ENCODE results near the gene DGKI. TPM values are rescaled to one million over a fixed set of nuclear protein-coding genes. Genes with fewer than 3 reads are reported as not detected.

Gene DGKI
- total RNA-seq, 4 donors from 2014 or later, result 0.66 to 2.9 (median 1.7) TPM

GRCh38 chr7:137574812-137575211, 272.0 kb downstream of the DGKI start:
- intact Hi-C loops (cut with DNase I), result no loop called here
- H3K4me3 ChIP-seq, result no peak overlapping the region
- DNase-seq (ENCODE audit: extremely low spot score), result no peak
- H3K27me3 ChIP-seq, result no peaks in the 10 kb centered on the region
- H3K27ac ChIP-seq (replicated peaks in 1 of 4), result no peak overlapping the region
- no peaks in the 10 kb centered on the region for H3K9me3 ChIP-seq
- TF ChIP-seq POLR2AphosphoS5 (IDR thresholded peaks at IDR 0.05), result no peak
- TF ChIP-seq POLR2A (IDR thresholded peaks at IDR 0.05; ENCODE audit: low read depth), result no peak
- TF ChIP-seq, protein P1, sequence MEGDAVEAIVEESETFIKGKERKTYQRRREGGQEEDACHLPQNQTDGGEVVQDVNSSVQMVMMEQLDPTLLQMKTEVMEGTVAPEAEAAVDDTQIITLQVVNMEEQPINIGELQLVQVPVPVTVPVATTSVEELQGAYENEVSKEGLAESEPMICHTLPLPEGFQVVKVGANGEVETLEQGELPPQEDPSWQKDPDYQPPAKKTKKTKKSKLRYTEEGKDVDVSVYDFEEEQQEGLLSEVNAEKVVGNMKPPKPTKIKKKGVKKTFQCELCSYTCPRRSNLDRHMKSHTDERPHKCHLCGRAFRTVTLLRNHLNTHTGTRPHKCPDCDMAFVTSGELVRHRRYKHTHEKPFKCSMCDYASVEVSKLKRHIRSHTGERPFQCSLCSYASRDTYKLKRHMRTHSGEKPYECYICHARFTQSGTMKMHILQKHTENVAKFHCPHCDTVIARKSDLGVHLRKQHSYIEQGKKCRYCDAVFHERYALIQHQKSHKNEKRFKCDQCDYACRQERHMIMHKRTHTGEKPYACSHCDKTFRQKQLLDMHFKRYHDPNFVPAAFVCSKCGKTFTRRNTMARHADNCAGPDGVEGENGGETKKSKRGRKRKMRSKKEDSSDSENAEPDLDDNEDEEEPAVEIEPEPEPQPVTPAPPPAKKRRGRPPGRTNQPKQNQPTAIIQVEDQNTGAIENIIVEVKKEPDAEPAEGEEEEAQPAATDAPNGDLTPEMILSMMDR (IDR thresholded peaks at IDR 0.05), result no peak
- TF ChIP-seq EP300 (IDR thresholded peaks at IDR 0.05), result no peak
- no peaks in the 10 kb centered on the region for H3K36me3 ChIP-seq
- no peaks in the 10 kb centered on the region for H3K4me1 ChIP-seq

DNA sequence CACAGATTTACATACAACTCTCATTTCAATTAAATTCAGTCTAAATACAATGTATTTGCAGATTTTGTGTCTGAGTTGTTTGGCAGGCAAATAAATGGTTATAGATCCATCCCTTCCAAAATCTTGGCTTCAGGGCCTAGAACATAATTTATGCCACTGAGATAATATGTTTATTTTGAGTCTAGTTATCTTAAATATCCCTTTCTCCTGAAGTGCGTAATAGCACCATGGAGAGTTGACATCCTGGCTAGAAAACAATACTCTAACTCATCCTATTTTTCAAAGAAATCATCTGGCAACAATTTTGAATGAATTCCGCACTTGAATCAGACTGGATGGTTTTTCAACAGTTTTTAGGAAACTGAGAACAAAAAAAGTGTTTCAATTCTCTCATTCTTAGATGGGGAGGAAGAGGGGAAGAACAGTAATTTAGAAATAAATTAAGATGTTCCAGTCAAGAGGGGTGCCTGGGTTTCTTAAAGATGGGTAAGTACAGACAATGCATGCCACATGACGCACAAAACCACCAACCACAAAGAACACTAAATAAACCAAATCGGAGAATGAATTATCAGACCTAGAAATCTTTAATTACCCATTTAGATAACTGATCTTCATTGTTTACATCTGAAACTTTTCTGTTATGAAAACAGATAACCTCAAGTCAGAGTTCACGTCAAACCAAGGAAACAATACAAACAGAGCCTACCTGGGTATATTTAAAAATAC, 274.6 kb downstream of the DGKI start:
- Histone ChIP-seq H3K27ac (replicated peaks in 1 of 4) (no peak overlapping the region), H3K4me1 (no peaks in the 10 kb centered on the region), H3K36me3 (no peaks in the 10 kb centered on the region), H3K27me3 (no peaks in the 10 kb centered on the region), H3K4me3 (no peak overlapping the region), H3K9me3 (no peaks in the 10 kb centered on the region)
- no peak for TF ChIP-seq EP300 (IDR thresholded peaks at IDR 0.05)
- intact Hi-C loops (cut with DNase I), result no loop called here
- no peak for DNase-seq (ENCODE audit: extremely low spot score)
- 73% methylated on average over 5 of the region's 5 CpGs for WGBS

DNA sequence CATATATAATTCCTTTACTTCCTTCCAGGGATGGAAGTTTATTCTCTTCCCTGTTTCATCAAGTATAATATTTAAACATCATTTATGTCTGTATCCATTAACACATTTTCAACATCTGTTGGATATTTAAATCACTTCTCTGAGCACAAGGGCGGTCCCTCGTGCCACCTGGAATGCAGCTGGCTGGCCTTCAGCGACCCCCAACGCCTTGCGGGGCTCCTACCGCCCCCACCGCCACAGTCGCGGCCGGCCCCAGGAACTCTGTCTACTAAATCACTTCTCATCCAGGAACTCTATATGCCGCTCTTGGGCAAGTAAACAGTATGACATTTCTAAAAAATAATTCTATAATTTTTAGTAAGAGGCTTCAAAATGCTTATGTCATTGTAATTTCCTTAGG, 282.1 kb downstream of the DGKI start:
- Histone ChIP-seq H3K4me3 (no peak overlapping the region), H3K27me3 (no peaks in the 10 kb centered on the region), H3K27ac (replicated peaks in 1 of 4) (no peak overlapping the region), H3K4me1 (no peaks in the 10 kb centered on the region), H3K9me3 (peaks cover 0 to 4% (median 0%) of the 10 kb centered on the region in 4 donors), H3K36me3 (no peaks in the 10 kb centered on the region)
- TF ChIP-seq POLR2A (IDR thresholded peaks at IDR 0.05; ENCODE audit: low read depth) (no peak), POLR2AphosphoS5 (IDR thresholded peaks at IDR 0.05) (no peak), EP300 (IDR thresholded peaks at IDR 0.05) (no peak)
- TF ChIP-seq, protein P1 (IDR thresholded peaks at IDR 0.05), result no peak
- DNase-seq (ENCODE audit: extremely low spot score), result no peak
- intact Hi-C loops (cut with DNase I), result no loop called here
- 64% methylated on average over 11 of the region's 11 CpGs for WGBS

- H3K27me3 ChIP-seq, result no peaks in the 10 kb centered on the region
- no peak overlapping the region for H3K27ac ChIP-seq (replicated peaks in 1 of 4)
- intact Hi-C loops (cut with DNase I), result no loop called here
- TF ChIP-seq EP300 (IDR thresholded peaks at IDR 0.05) (no peak), POLR2AphosphoS5 (IDR thresholded peaks at IDR 0.05) (no peak), POLR2A (IDR thresholded peaks at IDR 0.05; ENCODE audit: low read depth) (no peak)
- TF ChIP-seq, protein P1 (IDR thresholded peaks at IDR 0.05), result no peak
- no peaks in the 10 kb centered on the region for H3K36me3 ChIP-seq
- no peak for DNase-seq (ENCODE audit: extremely low spot score)
- H3K4me3 ChIP-seq, result no peak overlapping the region
- H3K4me1 ChIP-seq, result no peaks in the 10 kb centered on the region
- H3K9me3 ChIP-seq, result peaks cover 0 to 4% (median 0%) of the 10 kb centered on the region in 4 donors
Observed at GRCh38 chr7:137563981-137564380, 282.8 kb downstream of the DGKI start.

DNA sequence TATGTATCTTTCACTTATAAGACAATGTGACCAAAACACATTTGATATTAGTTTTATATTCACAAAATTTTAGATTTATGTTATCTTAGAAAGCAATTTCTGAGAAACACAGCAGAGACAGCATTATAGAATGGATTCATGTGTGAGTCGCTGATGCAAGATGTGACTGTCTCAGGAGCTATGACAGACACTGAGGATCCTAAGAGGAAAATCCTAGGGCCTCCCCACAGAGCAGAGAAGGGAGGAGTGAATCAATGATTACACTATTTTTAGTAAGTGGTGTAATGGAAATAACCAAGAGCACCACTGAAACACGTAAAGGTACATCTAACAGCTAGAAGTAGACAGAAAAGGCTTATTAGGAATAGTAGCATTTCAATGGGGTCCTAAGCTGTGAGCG, 299.3 kb downstream of the DGKI start:
- no peak overlapping the region for H3K27ac ChIP-seq (replicated peaks in 1 of 4)

More for the DNA sequence above, 299.3 kb downstream of the DGKI start:
- Histone ChIP-seq H3K9me3 (no peaks in the 10 kb centered on the region), H3K4me1 (no peaks in the 10 kb centered on the region), H3K36me3 (no peaks in the 10 kb centered on the region), H3K4me3 (no peak overlapping the region), H3K27me3 (no peaks in the 10 kb centered on the region)
- no peak for TF ChIP-seq POLR2A (IDR thresholded peaks at IDR 0.05; ENCODE audit: low read depth)
- TF ChIP-seq EP300 (IDR thresholded peaks at IDR 0.05), result no peak
- TF ChIP-seq, protein P1 (IDR thresholded peaks at IDR 0.05), result no peak
- no peak for TF ChIP-seq POLR2AphosphoS5 (IDR thresholded peaks at IDR 0.05)
- 91% methylated on average over 3 of the region's 3 CpGs for WGBS
- intact Hi-C loops (cut with DNase I), result no loop called here
- no peak for DNase-seq (ENCODE audit: extremely low spot score)
